ENCODE results near the gene GALNT8. TPM values are rescaled to one million over a fixed set of nuclear protein-coding genes. Genes with fewer than 3 reads are reported as not detected.

Gene GALNT8
- total RNA-seq, 1 donor = not detected

GRCh38 chr12:4685317-4685716 lies 34.9 kb upstream of the GALNT8 start:
- H2AFZ ChIP-seq (ENCODE audit: low read length) = no peak overlapping the region
- no peaks in the 10 kb centered on the region for H3K79me2 ChIP-seq (ENCODE audit: insufficient read depth, low read length)
- H3K4me2 ChIP-seq (ENCODE audit: insufficient read depth, low read length) = no peak overlapping the region
- no peaks in the 10 kb centered on the region for H3K27me3 ChIP-seq (ENCODE audit: insufficient read depth, low read length)
- H3K4me1 ChIP-seq (ENCODE audit: insufficient read depth, low read length) = no peaks in the 10 kb centered on the region
- H3K9me3 ChIP-seq (ENCODE audit: low read depth, low read length) = no peaks in the 10 kb centered on the region
- DNase-seq (ENCODE audit: insufficient read length, low spot score, missing footprints) = no peak
- H3K4me3 ChIP-seq (ENCODE audit: insufficient read depth, low read length) = no peak overlapping the region
- H3K36me3 ChIP-seq (ENCODE audit: insufficient read depth, low read length) = peaks cover 31% of the 10 kb centered on the region
- H4K20me1 ChIP-seq (ENCODE audit: insufficient read depth, low read length) = no peaks in the 10 kb centered on the region
- H3K27ac ChIP-seq (ENCODE audit: low read depth, low read length) = no peak overlapping the region
- no peak for TF ChIP-seq CTCF (IDR thresholded peaks at IDR 0.05; ENCODE audit: extremely low read depth, low read depth, low read length)

- Histone ChIP-seq H3K27ac (ENCODE audit: low read depth, low read length) (no peak overlapping the region), H3K36me3 (ENCODE audit: insufficient read depth, low read length) (peaks cover 17% of the 10 kb centered on the region), H3K4me2 (ENCODE audit: insufficient read depth, low read length) (no peak overlapping the region), H3K79me2 (ENCODE audit: insufficient read depth, low read length) (no peaks in the 10 kb centered on the region), H3K27me3 (ENCODE audit: insufficient read depth, low read length) (no peaks in the 10 kb centered on the region), H3K4me1 (ENCODE audit: insufficient read depth, low read length) (no peaks in the 10 kb centered on the region), H3K9me3 (ENCODE audit: low read depth, low read length) (no peaks in the 10 kb centered on the region), H4K20me1 (ENCODE audit: insufficient read depth, low read length) (no peaks in the 10 kb centered on the region), H2AFZ (ENCODE audit: low read length) (no peak overlapping the region), H3K4me3 (ENCODE audit: insufficient read depth, low read length) (no peak overlapping the region)
- no peak for DNase-seq (ENCODE audit: insufficient read length, low spot score, missing footprints)
- no peak for TF ChIP-seq CTCF (IDR thresholded peaks at IDR 0.05; ENCODE audit: extremely low read depth, low read depth, low read length)
These were observed 29.4 kb upstream of the GALNT8 start for GRCh38 chr12:4690760-4691159.

GRCh38 chr12:4700621-4701026 lies 19.6 kb upstream of the GALNT8 start:
- no peak for TF ChIP-seq CTCF (IDR thresholded peaks at IDR 0.05; ENCODE audit: extremely low read depth, low read depth, low read length)
- no peak overlapping the region for H2AFZ ChIP-seq (ENCODE audit: low read length)
- H3K36me3 ChIP-seq (ENCODE audit: insufficient read depth, low read length) = no peaks in the 10 kb centered on the region
- no peaks in the 10 kb centered on the region for H3K27me3 ChIP-seq (ENCODE audit: insufficient read depth, low read length)
- no peaks in the 10 kb centered on the region for H3K4me1 ChIP-seq (ENCODE audit: insufficient read depth, low read length)
- H3K9me3 ChIP-seq (ENCODE audit: low read depth, low read length) = no peaks in the 10 kb centered on the region
- no peak overlapping the region for H3K4me2 ChIP-seq (ENCODE audit: insufficient read depth, low read length)
- H3K4me3 ChIP-seq (ENCODE audit: insufficient read depth, low read length) = no peak overlapping the region
- DNase-seq (ENCODE audit: insufficient read length, low spot score, missing footprints) = no peak
- H3K79me2 ChIP-seq (ENCODE audit: insufficient read depth, low read length) = no peaks in the 10 kb centered on the region
- H4K20me1 ChIP-seq (ENCODE audit: insufficient read depth, low read length) = no peaks in the 10 kb centered on the region
- H3K27ac ChIP-seq (ENCODE audit: low read depth, low read length) = no peak overlapping the region

- no peak for TF ChIP-seq CTCF (IDR thresholded peaks at IDR 0.05; ENCODE audit: extremely low read depth, low read depth, low read length)
- Histone ChIP-seq H3K27ac (ENCODE audit: low read depth, low read length) (no peak overlapping the region), H2AFZ (ENCODE audit: low read length) (no peak overlapping the region), H3K9me3 (ENCODE audit: low read depth, low read length) (no peaks in the 10 kb centered on the region), H3K36me3 (ENCODE audit: insufficient read depth, low read length) (no peaks in the 10 kb centered on the region), H3K27me3 (ENCODE audit: insufficient read depth, low read length) (no peaks in the 10 kb centered on the region), H3K4me3 (ENCODE audit: insufficient read depth, low read length) (no peak overlapping the region), H3K4me1 (ENCODE audit: insufficient read depth, low read length) (no peaks in the 10 kb centered on the region), H3K4me2 (ENCODE audit: insufficient read depth, low read length) (no peak overlapping the region), H3K79me2 (ENCODE audit: insufficient read depth, low read length) (no peaks in the 10 kb centered on the region), H4K20me1 (ENCODE audit: insufficient read depth, low read length) (no peaks in the 10 kb centered on the region)
- DNase-seq (ENCODE audit: insufficient read length, low spot score, missing footprints) = no peak
These were observed 18.6 kb upstream of the GALNT8 start for GRCh38 chr12:4701395-4702190.

Data from osteoblast (primary cell).